Keratinocyte (primary cell): ENCODE results near the gene USP35. TPM values are rescaled to one million over a fixed set of nuclear protein-coding genes. Genes with fewer than 3 reads are reported as not detected.

Experiments used
- polyA plus RNA-seq, 5 experiments: library from polyadenylated mRNA; depleted of rRNA in 3 of 5; stranded (reverse) in 3 of 5; stranded (forward) in 1 of 5; unstranded in 1 of 5; fragments of >200 nt; gene quantifications; 1 replicate in 1 of 5; 2 replicates in 3 of 5; 3 replicates in 1 of 5; pipeline versions ENCODE4 v1.2.1 to v1.2.3, GENCODE V29; 2011 to 2012; ENCODE audit warnings: missing spikeins in 2 of 5, low read depth in 1 of 5, low replicate concordance in 1 of 5

The USP35 gene
- polyA plus RNA-seq, 1 donor (not counting 4 experiments of a cell fraction or from before 2014, with no cell fraction given), result 5.0 TPM

Other genes with a start within 250 kb of the USP35 start
- gene INTS4, start 194.3 kb upstream of the USP35 start, polyA plus RNA-seq, result 14.9 to 19.4 TPM (median 18.0 TPM) in 3 replicates
- 0.81 to 3.4 TPM (median 2.1 TPM) in 3 replicates for gene KCTD14, start 165.6 kb upstream of the USP35 start, polyA plus RNA-seq
- gene THRSP, start 125.1 kb upstream of the USP35 start, polyA plus RNA-seq, result not detected in 3 replicates
- 132 to 150 TPM (median 150 TPM) in 3 replicates for gene NDUFC2, start 109.1 kb upstream of the USP35 start, polyA plus RNA-seq
- gene ALG8, start 49.3 kb upstream of the USP35 start, polyA plus RNA-seq, result 47.7 to 71.8 TPM (median 48.4 TPM) in 3 replicates
- 10.4 to 14.9 TPM (median 13.1 TPM) in 3 replicates for gene KCTD21, start 293 bp upstream of the USP35 start, polyA plus RNA-seq
- gene GAB2, start 228.9 kb downstream of the USP35 start, polyA plus RNA-seq, result 0.36 to 1.2 TPM (median 0.68 TPM) in 3 replicates